ENCODE results near the gene ULBP1.
"Not testable (repeated sequence)": the region's sequence is repeated elsewhere in the genome, so short reads cannot be mapped to it uniquely, and the experiment has no call there.

The ULBP1 gene

GRCh38 chr6:149975400-149975799 is 11.7 kb downstream of the ULBP1 start:
- no peak for DNase-seq (ENCODE audit: low read depth in 2 of 2)

- no peak for DNase-seq (ENCODE audit: low read depth in 2 of 2)
Observed at GRCh38 chr6:149977221-149977620, 13.5 kb downstream of the ULBP1 start.

- no peak for DNase-seq (ENCODE audit: low read depth in 2 of 2)
Observed at GRCh38 chr6:149978610-149979009, 14.9 kb downstream of the ULBP1 start.

- DNase-seq (ENCODE audit: low read depth in 2 of 2) = no peak
Observed at GRCh38 chr6:149979293-149979692, 15.6 kb downstream of the ULBP1 start.

GRCh38 chr6:149983145-149983544 is 19.4 kb downstream of the ULBP1 start:
- DNase-seq (ENCODE audit: low read depth in 2 of 2) = no peak

GRCh38 chr6:149984773-149985172 is 21.0 kb downstream of the ULBP1 start:
- DNase-seq (ENCODE audit: low read depth in 2 of 2) = no peak

- DNase-seq (ENCODE audit: low read depth in 2 of 2) = no peak
Observed at GRCh38 chr6:149985481-149985937, 21.8 kb downstream of the ULBP1 start.

- DNase-seq (ENCODE audit: low read depth in 2 of 2) = no peak
Observed at GRCh38 chr6:149987602-149988107, 23.9 kb downstream of the ULBP1 start.

GRCh38 chr6:149988550-149989346 is 25.0 kb downstream of the ULBP1 start:
- DNase-seq (ENCODE audit: low read depth in 2 of 2) = no peak

- no peak for DNase-seq (ENCODE audit: low read depth in 2 of 2)
Observed at GRCh38 chr6:149990212-149990660, 26.5 kb downstream of the ULBP1 start.

- DNase-seq (ENCODE audit: low read depth in 2 of 2) = no peak
Observed at GRCh38 chr6:149990661-149991471, 27.1 kb downstream of the ULBP1 start.

GRCh38 chr6:149991472-149991795 is 27.7 kb downstream of the ULBP1 start:
- DNase-seq (ENCODE audit: low read depth in 2 of 2) = not testable (repeated sequence)

GRCh38 chr6:149991838-149992237 is 28.1 kb downstream of the ULBP1 start:
- DNase-seq (ENCODE audit: low read depth in 2 of 2) = no peak

- DNase-seq (ENCODE audit: low read depth in 2 of 2) = no peak
Observed at GRCh38 chr6:149995235-149995750, 31.6 kb downstream of the ULBP1 start.

- DNase-seq (ENCODE audit: low read depth in 2 of 2) = no peak
Observed at GRCh38 chr6:149995971-149996370, 32.2 kb downstream of the ULBP1 start.

- DNase-seq (ENCODE audit: low read depth in 2 of 2) = no peak
Observed at GRCh38 chr6:149999636-150000035, 35.9 kb downstream of the ULBP1 start.

GRCh38 chr6:150001295-150002008 is 37.7 kb downstream of the ULBP1 start:
- DNase-seq (ENCODE audit: low read depth in 2 of 2) = no peak

GRCh38 chr6:150002710-150003109 is 39.0 kb downstream of the ULBP1 start:
- no peak for DNase-seq (ENCODE audit: low read depth in 2 of 2)

- not testable (repeated sequence) for DNase-seq (ENCODE audit: low read depth in 2 of 2)
Observed at GRCh38 chr6:150003599-150003998, 39.9 kb downstream of the ULBP1 start.

GRCh38 chr6:150004101-150004782 is 40.5 kb downstream of the ULBP1 start:
- no peak for DNase-seq (ENCODE audit: low read depth in 2 of 2)
